CMK (cell line): ENCODE measurements around the gene CEL.

Experiments used
- DNase-seq: peaks from one replicate; pipeline ENCODE4 v3.0.0-alpha.2; 2010; ENCODE audit warnings: low read depth

CEL gene

DNA sequence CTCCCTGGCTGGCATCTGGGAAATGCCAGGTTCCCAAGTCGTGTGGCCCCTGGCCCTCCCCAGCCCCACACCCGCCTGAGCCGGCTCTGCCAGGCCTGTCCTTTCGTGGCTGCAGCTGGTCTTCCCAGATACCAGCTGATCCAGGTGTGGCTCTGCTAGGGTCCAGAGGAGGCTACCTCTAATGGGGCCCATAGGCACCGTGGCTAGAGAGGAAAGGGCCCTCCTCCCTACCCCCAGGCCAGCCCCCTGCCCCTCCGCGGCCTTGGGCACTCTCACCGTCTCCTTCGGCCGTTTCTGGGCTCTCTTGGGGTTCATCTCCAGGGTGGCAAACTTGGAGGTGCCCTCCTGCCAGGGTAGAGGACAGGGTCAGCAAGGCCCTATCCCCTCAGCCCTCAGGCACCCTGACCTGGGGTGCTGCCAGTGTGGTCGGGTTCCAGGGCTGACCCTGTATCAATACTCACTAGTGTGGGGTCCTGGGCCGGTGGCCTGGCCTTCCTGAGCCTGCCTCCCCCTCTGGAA lies 42.3 kb downstream of the CEL start:
- DNase-seq: no peak

DNA sequence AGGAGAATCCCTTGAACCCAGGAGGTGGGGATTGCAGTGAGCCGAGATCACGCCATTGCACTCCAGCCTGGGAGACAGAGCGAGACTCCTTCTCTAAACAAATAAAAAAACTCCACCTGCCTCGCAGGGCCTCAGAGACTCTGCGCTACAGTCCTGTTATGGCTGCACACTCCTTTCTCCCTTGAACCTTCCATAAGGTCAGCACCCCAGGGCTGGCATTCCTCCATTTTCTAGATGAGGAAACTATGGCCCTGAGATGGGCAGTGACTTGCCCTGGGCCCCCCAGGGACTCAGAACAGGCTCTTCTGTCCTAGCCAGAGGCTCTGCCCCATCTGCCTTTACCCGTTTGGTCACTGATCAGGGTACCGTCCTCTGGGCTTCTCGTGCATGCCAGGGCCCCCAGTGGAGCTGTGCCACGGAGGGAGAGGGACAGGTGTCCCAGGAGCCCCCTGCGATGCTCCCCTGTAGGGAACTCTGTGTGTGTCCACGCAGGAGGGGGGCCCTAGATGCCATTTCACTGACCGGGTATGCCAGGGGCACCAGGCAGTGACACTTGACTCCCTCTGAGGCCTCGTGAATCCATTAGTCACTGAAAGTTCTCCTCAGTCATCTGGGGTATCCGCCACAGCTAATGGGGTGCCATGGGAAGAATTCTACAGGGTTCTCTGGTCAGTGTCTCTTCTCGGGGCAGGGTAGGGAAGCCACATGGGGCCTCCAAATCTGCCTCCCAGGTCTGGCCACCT lies 43.1 kb downstream of the CEL start:
- DNase-seq: no peak

DNA sequence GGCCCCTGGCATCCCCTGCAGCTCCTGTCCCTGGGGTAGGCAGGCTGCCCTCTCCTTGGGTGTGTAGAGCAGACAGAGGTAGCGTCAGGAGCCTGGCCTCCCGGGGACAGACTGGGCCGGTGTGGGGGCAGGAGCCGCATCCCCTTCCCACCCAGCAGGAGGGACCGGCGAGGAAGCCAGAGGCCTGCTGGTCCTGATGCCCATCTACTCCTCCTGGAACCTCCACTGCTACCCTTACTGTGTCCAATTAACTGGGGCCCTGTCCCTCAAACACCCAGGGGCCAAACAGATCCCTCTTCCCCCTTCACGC lies 43.6 kb downstream of the CEL start:
- no peak for DNase-seq

GRCh38 chr9:133106511-133107244 lies 44.9 kb downstream of the CEL start:
- no peak for DNase-seq

GRCh38 chr9:133107245-133107722 lies 45.5 kb downstream of the CEL start:
- DNase-seq: no peak

DNA sequence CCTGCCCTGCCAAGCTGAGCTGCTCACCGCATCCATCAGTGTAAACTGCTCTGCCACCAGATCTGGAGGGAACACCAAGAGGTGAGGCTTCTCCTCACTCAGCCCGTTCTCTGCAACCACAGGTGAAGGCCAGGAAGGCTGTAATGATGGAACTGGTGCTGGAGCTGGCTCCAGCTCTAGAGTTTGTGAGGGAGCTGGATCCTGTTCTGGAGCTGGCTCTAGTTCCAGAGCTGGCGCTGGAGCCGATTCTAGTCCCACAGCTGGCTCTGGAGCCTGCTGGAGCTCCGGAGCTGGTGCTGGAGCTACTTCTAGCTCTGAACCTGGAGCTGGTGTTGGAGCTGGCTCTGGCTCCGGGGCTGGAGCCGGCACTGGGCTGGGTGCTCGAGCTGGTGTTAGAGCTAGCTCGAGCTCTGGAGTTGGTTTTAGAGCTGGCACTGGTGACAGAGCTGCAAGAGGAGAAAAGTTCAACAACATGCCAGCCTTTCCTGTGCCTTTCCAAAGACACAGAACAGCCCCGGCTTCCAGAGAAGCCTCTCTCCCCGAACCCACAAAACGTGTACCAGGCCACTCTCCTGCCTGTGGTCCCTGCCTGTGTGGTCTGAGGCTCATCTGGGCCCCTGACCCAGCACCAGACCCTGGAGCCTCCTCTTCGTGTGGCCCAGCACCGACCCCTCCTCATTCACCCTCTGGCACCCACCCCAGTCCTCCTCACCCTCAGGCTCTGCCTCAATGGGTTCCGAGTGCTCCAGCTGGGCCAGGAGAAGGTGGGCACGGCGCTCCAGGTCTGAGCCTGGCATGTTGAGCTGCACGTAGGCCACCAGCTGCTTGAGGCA lies 46.4 kb downstream of the CEL start:
- DNase-seq: no peak

GRCh38 chr9:133108794-133109641 lies 47.2 kb downstream of the CEL start:
- no peak for DNase-seq

DNA sequence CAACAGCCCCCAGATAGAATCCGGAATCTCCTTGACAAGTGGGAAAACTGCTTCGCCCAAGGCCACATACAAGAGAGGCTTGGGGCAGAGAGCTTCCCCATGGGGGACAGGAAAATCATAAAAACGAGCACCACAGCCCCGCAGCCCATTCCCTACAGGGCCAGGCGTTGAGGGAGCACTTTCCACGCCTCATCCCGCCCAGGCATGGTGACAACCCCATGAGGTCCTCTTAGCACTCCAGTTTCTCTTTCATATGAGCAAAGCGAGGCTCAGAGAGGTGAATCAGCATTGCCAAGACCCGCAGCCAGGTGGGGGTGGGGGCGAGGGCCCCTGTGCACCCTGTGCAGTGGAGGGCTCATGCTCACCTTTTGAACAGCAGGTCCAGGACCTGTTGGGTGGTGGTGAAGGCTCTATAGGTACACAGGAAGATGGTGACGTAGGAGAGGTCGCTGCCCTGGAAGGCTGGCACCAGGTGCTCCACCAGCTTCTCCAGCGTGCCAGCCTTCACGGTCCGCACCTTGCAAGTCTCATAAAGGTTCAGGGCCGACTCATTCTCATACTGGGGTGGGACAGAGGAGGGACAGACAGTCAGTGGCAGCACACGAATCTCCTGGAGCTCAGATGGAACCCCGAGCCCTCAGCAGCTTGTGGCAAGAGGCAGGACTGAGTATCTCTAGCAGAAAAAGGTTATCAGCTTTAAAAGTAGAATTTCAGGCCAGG lies 48.3 kb downstream of the CEL start:
- no peak for DNase-seq

GRCh38 chr9:133111808-133112662 lies 50.3 kb downstream of the CEL start:
- DNase-seq: no peak

- DNase-seq: no peak
Measured at GRCh38 chr9:133112663-133113026, 50.9 kb downstream of the CEL start.

DNA sequence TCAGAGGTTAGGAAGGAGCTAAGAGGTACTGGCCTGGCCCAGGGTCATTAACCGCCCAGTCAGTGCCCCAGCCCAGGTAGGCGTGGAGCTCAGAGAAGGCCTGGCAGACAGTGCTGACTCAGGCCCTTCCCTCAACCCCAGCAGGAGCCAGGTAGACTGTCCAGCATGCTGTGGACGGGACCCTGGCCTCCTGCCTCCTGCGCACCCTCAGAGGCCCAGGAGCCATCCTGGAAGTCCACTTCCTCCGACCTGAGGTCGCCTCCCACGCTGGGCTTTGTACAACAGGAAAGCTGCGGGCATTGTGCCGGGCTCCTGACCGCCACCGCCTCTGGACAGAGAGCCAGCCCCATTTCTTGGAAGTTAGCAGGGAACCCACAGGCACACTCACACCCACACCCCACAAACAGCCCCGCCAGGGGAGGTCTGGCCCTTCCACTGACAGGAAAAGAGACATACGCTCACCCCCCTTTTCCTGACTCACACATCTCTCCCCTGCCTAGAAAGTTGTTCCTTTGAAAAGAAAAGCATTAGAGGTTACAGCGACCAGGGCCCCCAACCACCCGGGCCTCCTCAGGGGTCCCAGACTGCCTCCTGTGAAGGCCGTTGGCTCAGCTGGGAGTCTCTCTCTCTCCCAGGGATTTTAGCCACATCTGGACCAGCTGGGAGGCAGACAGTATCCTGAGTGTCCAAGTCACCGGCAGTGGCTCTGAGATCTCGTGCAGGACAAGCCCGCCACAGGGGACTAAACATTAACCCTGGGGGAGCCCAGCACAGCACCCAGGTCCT lies 51.6 kb downstream of the CEL start:
- no peak for DNase-seq

GRCh38 chr9:133113949-133114885 lies 52.4 kb downstream of the CEL start:
- no peak for DNase-seq

GRCh38 chr9:133114886-133115603 lies 53.3 kb downstream of the CEL start:
- no peak for DNase-seq

DNA sequence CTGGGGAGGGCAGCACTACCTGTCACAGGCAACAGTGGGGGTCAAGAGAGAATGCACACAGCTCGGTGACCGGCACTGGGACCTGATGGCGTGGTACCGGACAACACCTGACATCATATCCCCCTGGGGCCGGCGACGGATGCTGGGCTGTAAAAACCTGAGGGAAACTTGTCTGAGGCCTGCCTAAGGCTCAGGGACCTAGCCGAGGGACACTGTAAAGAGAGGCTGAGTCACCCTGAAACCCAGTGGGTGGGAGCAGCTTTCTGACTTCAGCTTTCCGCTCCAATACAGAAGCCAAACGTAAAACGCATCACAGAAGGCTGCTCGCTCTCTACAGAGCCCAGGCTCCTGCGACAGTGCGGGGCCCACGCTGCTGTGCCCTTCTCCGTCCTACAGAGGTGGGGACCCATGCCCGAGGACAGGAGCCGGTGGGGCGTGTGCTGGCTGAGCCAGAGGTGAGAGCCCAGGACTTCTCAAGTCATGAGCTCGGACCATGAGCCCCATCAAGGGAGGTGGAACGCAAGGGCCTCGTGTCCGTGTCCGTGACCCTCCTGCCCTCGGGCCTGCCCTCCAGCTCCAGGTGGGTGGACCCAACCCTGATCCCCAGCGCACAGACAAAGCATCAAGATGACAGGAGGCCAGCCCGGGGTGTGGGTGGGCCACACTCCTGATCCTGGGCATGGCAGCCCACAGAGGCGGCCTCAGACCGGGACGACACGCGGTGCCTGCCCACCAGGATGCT lies 54.0 kb downstream of the CEL start:
- DNase-seq: no peak

DNA sequence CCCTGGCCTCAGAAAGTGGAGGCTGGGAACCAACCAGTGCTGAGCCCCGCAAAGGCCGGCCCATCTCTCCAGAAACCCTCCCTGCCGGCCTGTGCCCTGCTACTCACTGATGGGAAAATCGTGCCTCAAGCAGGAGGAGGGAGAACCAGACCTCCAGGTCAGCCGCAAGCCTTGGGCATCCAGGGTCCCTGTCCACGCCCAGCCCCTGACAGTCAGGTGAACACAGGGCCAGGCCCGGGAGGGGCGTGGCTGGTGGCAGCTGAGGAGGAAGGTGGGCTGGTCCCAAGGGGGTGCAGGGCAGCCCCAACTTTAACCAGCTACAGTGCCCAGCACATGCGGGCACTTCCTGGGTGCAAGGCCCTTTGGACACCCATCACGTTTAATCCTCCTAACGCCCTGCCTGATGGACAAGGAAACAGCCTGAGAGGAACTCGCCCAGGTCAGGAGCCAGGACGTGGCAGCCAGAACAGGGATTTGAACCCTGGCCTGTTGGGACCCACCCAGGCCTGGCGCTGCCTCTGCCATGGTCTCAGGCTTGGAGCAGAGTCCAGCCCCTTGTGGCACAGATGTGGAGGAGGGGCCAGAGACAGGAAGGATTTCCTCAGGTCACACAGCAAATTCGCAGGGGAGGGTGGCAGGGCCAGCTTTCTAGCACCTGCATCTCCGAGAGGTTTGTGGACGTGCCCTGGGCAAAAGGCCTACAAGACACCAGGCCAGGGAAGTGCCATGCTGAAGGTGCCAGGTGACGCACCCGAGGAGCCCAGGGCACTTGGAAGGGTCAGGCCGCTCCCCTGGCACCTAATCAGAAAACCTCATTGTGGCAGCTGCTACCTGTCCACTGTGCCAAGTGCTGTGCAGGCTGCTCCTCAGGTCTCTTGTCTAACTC lies 54.8 kb downstream of the CEL start:
- no peak for DNase-seq
